Measurements from ENCODE around the gene ARPC5. TPM values are rescaled to one million over a fixed set of nuclear protein-coding genes. Genes with fewer than 3 reads are reported as not detected.
"Not testable (repeated sequence)": the region's sequence is repeated elsewhere in the genome, so short reads cannot be mapped to it uniquely, and the experiment has no call there.

The ARPC5 gene
- total and polyA plus RNA-seq, 9 donors = 41.8 to 104 (median 64.1) TPM

GRCh38 chr1:183630748-183631147, 4.8 kb downstream of the ARPC5 start:
- H3K4me1 ChIP-seq (ENCODE audit: insufficient read depth) = peaks cover 8% of the 10 kb centered on the region
- H3K27ac ChIP-seq = no peak overlapping the region
- no peak for DNase-seq
- no peak overlapping the region for H3K4me3 ChIP-seq
- H3K36me3 ChIP-seq = no peaks in the 10 kb centered on the region
- no peaks in the 10 kb centered on the region for H3K9me3 ChIP-seq
- H3K27me3 ChIP-seq = no peaks in the 10 kb centered on the region
- no peak for TF ChIP-seq POLR2A (IDR thresholded peaks at IDR 0.05)
- no peak for TF ChIP-seq EP300 (IDR thresholded peaks at IDR 0.05)
- no peak for TF ChIP-seq CTCF (IDR thresholded peaks at IDR 0.05)
- intact Hi-C loops (cut with DNase I) = no loop called here
- WGBS, 3 donors = 20 to 41% (median 27%) methylated on average over 2 of the region's 2 CpGs

- Histone ChIP-seq H3K27me3 (no peaks in the 10 kb centered on the region), H3K4me3 (no peak overlapping the region), H3K9me3 (no peaks in the 10 kb centered on the region), H3K36me3 (no peaks in the 10 kb centered on the region), H3K4me1 (ENCODE audit: insufficient read depth) (peaks cover 10% of the 10 kb centered on the region), H3K27ac (no peak overlapping the region)
- no peak for DNase-seq
- intact Hi-C loops (cut with DNase I) = loop anchor here in 2 of 4 donors (10.0 kb wide), 2 partner anchors 154 to 354 kb away; partner anchors contain the start of gene SMG7 (in 2 of the 2)
- TF ChIP-seq CTCF (IDR thresholded peaks at IDR 0.05) (no peak), EP300 (IDR thresholded peaks at IDR 0.05) (no peak), POLR2A (IDR thresholded peaks at IDR 0.05) (no peak)
Observed at GRCh38 chr1:183628537-183628936, 7.0 kb downstream of the ARPC5 start.

- H3K4me1 ChIP-seq (ENCODE audit: insufficient read depth); DNase-seq; H3K9me3 ChIP-seq; H3K36me3 ChIP-seq; H3K27ac ChIP-seq; H3K27me3 ChIP-seq; H3K4me3 ChIP-seq: not testable (repeated sequence)
- 15 to 31% (median 21%) methylated on average over 3 of the region's 3 CpGs for WGBS, 3 donors
- intact Hi-C loops (cut with DNase I) = loop anchor here in 2 of 4 donors (10.0 kb wide), 2 partner anchors 151 to 351 kb away; partner anchors contain the start of gene SMG7 (in 2 of the 2)
Observed at GRCh38 chr1:183626236-183626635, 9.3 kb downstream of the ARPC5 start.

- Histone ChIP-seq H3K4me3 (no peak overlapping the region), H3K27me3 (no peaks in the 10 kb centered on the region), H3K36me3 (no peaks in the 10 kb centered on the region), H3K4me1 (ENCODE audit: insufficient read depth) (peaks cover 3% of the 10 kb centered on the region), H3K27ac (no peak overlapping the region), H3K9me3 (no peaks in the 10 kb centered on the region)
- WGBS, 3 donors = 40 to 50% (median 50%) methylated on average over 10 of the region's 10 CpGs
- peak; percentile 37 to 66 (median 54) for DNase-seq
- no peak for TF ChIP-seq POLR2A (IDR thresholded peaks at IDR 0.05)
- peak; percentile 36 to 64 (median 50) for TF ChIP-seq CTCF (IDR thresholded peaks at IDR 0.05)
- intact Hi-C loops (cut with DNase I) = loop anchor here in 2 of 4 donors (10.0 kb wide), 2 partner anchors 148 to 348 kb away; partner anchors contain the start of gene SMG7 (in 2 of the 2)
Observed at GRCh38 chr1:183622884-183623785, 12.4 kb downstream of the ARPC5 start.

- intact Hi-C loops (cut with DNase I) = loop anchor here in 2 of 4 donors (10.0 kb wide), 2 partner anchors 147 to 347 kb away; partner anchors contain the start of gene SMG7 (in 2 of the 2)
- no peak for TF ChIP-seq EP300 (IDR thresholded peaks at IDR 0.05)
- no peak for TF ChIP-seq CTCF (IDR thresholded peaks at IDR 0.05)
- no peak for TF ChIP-seq POLR2A (IDR thresholded peaks at IDR 0.05)
- 81 to 90% (median 86%) methylated on average over 1 of the region's 1 CpG for WGBS, 3 donors
Observed at GRCh38 chr1:183622013-183622412, 13.6 kb downstream of the ARPC5 start.

More at GRCh38 chr1:183622013-183622412, 13.6 kb downstream of the ARPC5 start:
- H3K27me3 ChIP-seq = no peaks in the 10 kb centered on the region
- no peak overlapping the region for H3K27ac ChIP-seq
- H3K9me3 ChIP-seq = no peaks in the 10 kb centered on the region
- H3K36me3 ChIP-seq = no peaks in the 10 kb centered on the region
- no peak overlapping the region for H3K4me3 ChIP-seq
- DNase-seq = no peak
- H3K4me1 ChIP-seq (ENCODE audit: insufficient read depth) = peaks cover 2% of the 10 kb centered on the region
